Thymus (tissue), 11 donors: ENCODE data around the gene CSMD2. TPM values are rescaled to one million over a fixed set of nuclear protein-coding genes. Genes with fewer than 3 reads are reported as not detected.

Experiments
- DNase-seq, 9 donors: peaks; one replicate each; pipeline ENCODE4 v3.0.0-alpha.2; 2013; ENCODE audit warnings: low spot score in 9 of 9, low read depth in 6 of 9, missing footprints in 1 of 9
- H3K27ac ChIP-seq, 2 donors: one replicate each; pipeline ENCODE4 v1.5.1; 2013; ENCODE audit warnings: control low read depth in 1 of 2, low read depth in 1 of 2, low read length in 1 of 2, mild to moderate bottlenecking in 1 of 2, moderate library complexity in 1 of 2
- H3K27me3 ChIP-seq, 2 donors: one replicate each; pipeline ENCODE4 v1.5.1; 2013; ENCODE audit warnings: low read length in 1 of 2; ENCODE audit not compliant: control insufficient read depth in 2 of 2, insufficient read depth in 1 of 2
- H3K36me3 ChIP-seq, 2 donors: one replicate each; pipeline ENCODE4 v1.5.1; 2013; ENCODE audit warnings: low read length in 1 of 2, mild to moderate bottlenecking in 1 of 2, moderate library complexity in 1 of 2; ENCODE audit not compliant: control insufficient read depth in 2 of 2, insufficient read depth in 2 of 2
- H3K4me1 ChIP-seq, 2 donors: one replicate each; pipeline ENCODE4 v1.5.1; 2013; ENCODE audit warnings: low read length in 2 of 2; ENCODE audit not compliant: control insufficient read depth in 2 of 2, insufficient read depth in 2 of 2
- H3K4me3 ChIP-seq, 2 donors: one replicate each; pipeline ENCODE4 v1.5.1; 2013; ENCODE audit warnings: low read length in 2 of 2, control low read depth in 1 of 2, mild to moderate bottlenecking in 1 of 2
- H3K9me3 ChIP-seq, 2 donors: one replicate each; pipeline ENCODE4 v1.5.1; 2013; ENCODE audit warnings: low read length in 1 of 2, mild to moderate bottlenecking in 1 of 2; ENCODE audit not compliant: control insufficient read depth in 2 of 2, insufficient read depth in 1 of 2
- WGBS: extraction: QIAGEN DNeasy Blood & Tissue Kit; methylation state at CpG from one replicate; pipeline ENCODE4 v1.1.7; 2013; 5-methylcytosine and 5-hydroxymethylcytosine counted together
- polyA plus RNA-seq: library from polyadenylated mRNA; stranded (reverse); fragments of 200-250 nt; gene quantifications from one replicate; pipeline ENCODE4 v1.2.3, GENCODE V29; 2013
- total RNA-seq: library from RNA; stranded (reverse); fragments of 120-200 nt; gene quantifications from one replicate; pipeline ENCODE4 v1.2.4, GENCODE V29; 2013
- donor health status: healthy.

Gene CSMD2
- total and polyA plus RNA-seq, 2 donors: 0.14 TPM

DNA sequence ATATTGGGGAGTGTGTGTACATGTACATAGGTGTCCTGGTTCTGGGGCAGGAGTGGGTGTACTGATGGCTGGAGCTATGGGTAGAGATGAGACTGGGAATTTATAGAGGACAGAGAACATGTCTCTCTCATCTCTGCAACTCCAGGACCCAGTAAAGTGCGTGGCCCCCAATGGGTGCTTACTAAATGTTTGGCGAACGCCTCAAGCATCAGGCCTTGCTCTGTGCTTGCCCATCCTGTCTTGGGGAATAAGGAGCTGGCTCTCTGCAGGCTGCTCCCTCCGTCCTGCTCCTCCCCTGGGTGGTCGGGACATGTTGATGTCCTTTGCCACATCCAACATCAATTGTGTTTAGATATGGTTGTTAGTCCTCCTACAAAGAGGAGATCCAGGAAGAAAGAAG lies 530.9 kb downstream of the CSMD2 start:
- H3K4me1 ChIP-seq: no peaks in the 10 kb centered on the region
- H3K4me3 ChIP-seq: no peak overlapping the region
- no peaks in the 10 kb centered on the region for H3K36me3 ChIP-seq
- peaks cover 7 to 13% of the 10 kb centered on the region in 2 donors for H3K27me3 ChIP-seq
- no peak overlapping the region for H3K27ac ChIP-seq
- H3K9me3 ChIP-seq: no peaks in the 10 kb centered on the region
- WGBS: 95% methylated on average over 5 of the region's 5 CpGs
- DNase-seq: no peak

DNA sequence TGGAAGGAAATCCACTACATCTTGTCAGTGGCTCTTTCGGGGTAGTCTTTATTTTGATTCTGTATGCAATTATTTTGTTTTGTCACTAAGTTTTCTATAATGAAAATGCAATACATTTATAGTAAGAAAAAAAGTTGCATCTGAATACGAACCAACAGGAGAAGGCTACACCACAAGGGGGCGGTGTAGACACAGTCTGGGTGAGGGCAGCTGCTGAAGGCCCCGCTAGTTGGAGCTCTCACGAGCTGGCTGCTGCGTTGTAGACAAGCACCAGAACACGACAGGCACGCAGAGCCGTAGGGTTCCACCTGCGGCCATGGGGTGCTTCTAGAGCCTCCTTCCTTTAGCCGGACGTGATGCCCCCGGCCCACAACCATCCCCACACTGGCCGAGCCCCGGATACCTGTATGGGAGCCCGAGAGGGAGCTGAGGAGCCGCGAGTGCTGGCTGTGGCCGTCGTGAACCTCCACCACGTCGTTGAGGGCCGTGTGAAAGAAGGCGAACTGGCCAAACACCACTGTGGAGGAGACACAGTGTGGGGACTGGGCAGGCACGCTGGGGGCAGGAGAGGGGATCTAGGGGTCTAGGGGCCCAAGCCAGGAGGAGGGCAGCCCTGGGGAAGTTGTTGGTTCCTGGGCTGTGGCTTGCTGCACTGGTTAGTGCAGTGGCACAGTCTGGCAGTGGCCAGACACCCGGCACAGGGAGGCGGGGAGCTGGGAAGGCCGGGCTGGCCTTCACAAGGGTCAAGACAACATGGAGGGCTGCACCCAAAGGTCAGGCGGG lies 531.8 kb downstream of the CSMD2 start:
- no peaks in the 10 kb centered on the region for H3K4me1 ChIP-seq
- H3K27me3 ChIP-seq: peaks cover 7 to 13% of the 10 kb centered on the region in 2 donors
- H3K9me3 ChIP-seq: no peaks in the 10 kb centered on the region
- H3K36me3 ChIP-seq: no peaks in the 10 kb centered on the region
- no peak overlapping the region for H3K27ac ChIP-seq
- peak; percentile 46 to 90 (median 81) for DNase-seq
- 39% methylated on average over 29 of the region's 29 CpGs for WGBS
- no peak overlapping the region for H3K4me3 ChIP-seq

DNA sequence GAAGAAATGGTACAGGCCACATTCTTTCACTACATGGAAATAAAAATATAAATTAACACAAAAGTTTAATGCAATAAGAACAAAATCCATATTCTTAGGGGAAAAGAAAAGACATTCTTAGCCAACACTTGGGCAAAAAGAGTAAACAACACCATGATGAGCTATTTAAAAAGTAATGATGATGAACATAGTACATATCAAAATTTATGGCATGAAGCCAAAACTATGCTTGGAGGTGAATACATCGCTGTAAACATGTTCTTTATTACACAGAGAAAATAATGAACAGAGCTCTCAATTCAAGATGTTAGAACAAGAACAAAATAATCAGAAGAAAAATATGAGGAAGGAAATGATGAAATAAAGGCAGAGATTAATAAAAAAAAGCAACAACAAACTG lies 534.3 kb downstream of the CSMD2 start:
- DNase-seq: no peak
- Histone ChIP-seq H3K4me3 (no peak overlapping the region), H3K27ac (no peak overlapping the region), H3K27me3 (peaks cover 7 to 13% of the 10 kb centered on the region in 2 donors), H3K36me3 (no peaks in the 10 kb centered on the region), H3K9me3 (no peaks in the 10 kb centered on the region), H3K4me1 (peaks cover 5 to 6% of the 10 kb centered on the region in 2 donors)
- WGBS: 93% methylated on average over 1 of the region's 1 CpG

DNA sequence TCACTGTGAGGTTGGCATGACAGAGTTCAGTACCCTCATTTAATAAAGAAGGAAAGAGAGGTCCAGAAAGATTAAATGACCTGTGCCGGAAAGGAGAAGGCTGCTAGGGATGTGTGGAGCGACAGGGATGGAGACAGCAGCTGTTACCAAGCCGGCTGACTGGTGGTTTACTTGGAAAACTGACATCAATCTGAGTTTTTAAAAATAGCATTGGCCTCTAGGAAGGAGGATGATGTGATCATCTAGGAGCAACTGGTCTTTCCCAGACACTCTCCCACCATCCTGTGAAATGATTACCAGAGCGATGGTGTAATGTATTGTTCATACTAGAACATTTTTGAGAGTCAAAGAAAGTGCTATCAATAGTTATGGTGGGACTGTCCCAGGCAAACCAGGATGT lies 538.2 kb downstream of the CSMD2 start:
- no peaks in the 10 kb centered on the region for H3K9me3 ChIP-seq
- H3K4me1 ChIP-seq: peaks cover 5 to 6% of the 10 kb centered on the region in 2 donors
- no peak overlapping the region for H3K27ac ChIP-seq
- no peaks in the 10 kb centered on the region for H3K36me3 ChIP-seq
- WGBS: 94% methylated on average over 4 of the region's 4 CpGs
- no peak for DNase-seq
- no peak overlapping the region for H3K4me3 ChIP-seq
- H3K27me3 ChIP-seq: no peaks in the 10 kb centered on the region

DNA sequence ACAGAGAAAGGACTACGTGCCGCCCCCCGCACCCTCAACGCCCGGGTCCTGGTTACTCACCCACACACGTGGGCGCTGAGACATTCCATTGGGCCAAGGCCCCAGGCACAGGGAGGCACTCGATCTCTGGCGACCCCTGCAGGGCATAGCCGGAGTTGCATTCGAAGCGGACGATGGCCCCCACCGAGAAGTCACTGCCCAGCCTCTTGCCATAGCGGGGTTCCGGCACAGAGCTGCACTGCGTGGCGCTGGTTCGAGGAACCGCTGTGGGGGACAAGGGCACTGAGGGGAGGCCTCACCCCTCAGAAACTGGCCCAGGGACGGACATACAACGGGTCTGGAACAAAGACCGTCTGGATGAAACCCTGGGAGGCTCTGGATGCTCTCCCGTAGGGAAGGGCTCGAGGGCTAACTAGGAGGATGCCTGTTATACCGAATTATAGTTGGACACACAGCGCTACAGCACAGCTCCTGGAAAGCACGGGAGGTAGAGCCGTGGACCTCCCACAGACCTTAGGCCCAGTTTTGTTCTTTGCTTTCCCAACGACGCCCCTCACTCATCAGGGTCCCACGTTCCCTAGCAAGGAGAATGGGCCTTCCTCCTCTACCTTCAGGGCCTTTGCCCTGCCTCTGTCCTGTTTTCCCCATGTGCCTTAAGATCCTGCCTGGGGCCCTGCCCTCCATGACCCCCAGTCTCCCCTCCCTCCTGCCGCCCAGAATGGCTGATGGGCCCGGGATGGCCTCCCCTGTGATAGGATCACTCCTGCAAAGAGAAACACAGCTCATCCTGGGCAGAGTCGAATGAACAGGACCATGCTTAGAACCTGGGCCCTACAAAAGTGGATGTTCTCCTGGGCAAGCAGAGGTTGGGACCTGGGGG lies 539.8 kb downstream of the CSMD2 start:
- no peaks in the 10 kb centered on the region for H3K9me3 ChIP-seq
- H3K4me1 ChIP-seq: peaks cover 5 to 6% of the 10 kb centered on the region in 2 donors
- H3K27ac ChIP-seq: no peak overlapping the region
- no peak overlapping the region for H3K4me3 ChIP-seq
- H3K27me3 ChIP-seq: no peaks in the 10 kb centered on the region
- H3K36me3 ChIP-seq: no peaks in the 10 kb centered on the region
- WGBS: 96% methylated on average over 35 of the region's 35 CpGs
- no peak for DNase-seq

DNA sequence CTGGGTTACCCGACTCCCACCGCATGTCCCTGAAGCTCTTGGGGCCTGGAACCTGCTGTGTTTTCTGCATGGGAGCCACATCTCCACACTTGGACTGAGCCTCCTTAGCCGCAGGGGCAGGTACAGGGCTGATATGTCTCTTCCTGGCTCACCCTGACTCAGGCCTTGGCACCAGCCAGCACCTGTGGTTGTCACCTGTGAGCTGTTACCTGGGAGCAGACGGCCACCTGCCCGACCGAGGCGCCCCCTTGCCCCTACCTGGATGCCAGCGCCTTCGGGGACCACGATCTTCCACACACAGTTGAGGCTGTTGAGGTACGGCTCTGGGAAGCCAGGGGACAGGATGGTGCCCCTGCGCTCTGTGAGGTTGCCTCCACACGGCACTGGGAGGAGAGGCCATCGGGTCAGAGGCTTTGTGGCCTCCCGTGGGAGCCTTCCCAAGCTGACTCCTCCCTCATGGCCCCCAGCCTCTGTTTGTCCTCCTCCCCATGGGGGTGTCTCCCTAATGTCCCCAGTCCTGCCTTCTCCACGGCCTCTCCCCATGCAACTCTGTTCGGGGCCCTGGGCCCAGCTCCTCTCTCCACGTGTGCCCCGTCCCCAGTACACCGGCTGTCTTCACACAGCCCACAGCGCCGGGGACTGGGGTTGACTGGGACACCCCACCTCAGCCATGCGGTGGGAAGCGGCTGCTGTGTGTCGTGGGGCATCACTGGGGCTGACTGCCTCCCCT lies 540.6 kb downstream of the CSMD2 start:
- WGBS: 97% methylated on average over 25 of the region's 25 CpGs
- H3K27ac ChIP-seq: no peak overlapping the region
- peaks cover 5 to 6% of the 10 kb centered on the region in 2 donors for H3K4me1 ChIP-seq
- no peak overlapping the region for H3K4me3 ChIP-seq
- H3K27me3 ChIP-seq: no peaks in the 10 kb centered on the region
- H3K36me3 ChIP-seq: no peaks in the 10 kb centered on the region
- DNase-seq: no peak
- no peaks in the 10 kb centered on the region for H3K9me3 ChIP-seq

DNA sequence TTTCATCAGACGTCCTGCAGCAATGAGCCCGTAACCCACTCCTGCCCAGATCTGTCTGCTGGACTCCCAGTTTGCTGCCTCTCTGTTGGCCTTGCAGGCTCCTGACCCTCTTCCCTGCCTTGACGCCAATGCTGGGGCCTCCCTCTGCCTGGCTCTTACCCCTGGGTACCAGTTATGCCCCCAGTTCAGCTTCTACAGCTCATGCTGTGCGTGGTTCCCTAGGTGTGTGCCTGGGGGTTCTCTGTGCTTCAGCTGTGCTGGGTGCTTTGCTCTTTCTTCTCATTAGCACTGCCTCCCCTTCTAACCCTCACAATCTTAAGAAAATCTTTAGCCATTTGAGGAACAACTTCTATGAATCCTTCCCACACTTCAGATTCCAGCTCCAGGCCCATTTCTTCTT lies 541.2 kb downstream of the CSMD2 start:
- Histone ChIP-seq H3K27ac (no peak overlapping the region), H3K36me3 (no peaks in the 10 kb centered on the region), H3K4me1 (peaks cover 5 to 6% of the 10 kb centered on the region in 2 donors), H3K9me3 (no peaks in the 10 kb centered on the region), H3K27me3 (no peaks in the 10 kb centered on the region), H3K4me3 (no peak overlapping the region)
- no peak for DNase-seq
- 94% methylated on average over 4 of the region's 4 CpGs for WGBS

DNA sequence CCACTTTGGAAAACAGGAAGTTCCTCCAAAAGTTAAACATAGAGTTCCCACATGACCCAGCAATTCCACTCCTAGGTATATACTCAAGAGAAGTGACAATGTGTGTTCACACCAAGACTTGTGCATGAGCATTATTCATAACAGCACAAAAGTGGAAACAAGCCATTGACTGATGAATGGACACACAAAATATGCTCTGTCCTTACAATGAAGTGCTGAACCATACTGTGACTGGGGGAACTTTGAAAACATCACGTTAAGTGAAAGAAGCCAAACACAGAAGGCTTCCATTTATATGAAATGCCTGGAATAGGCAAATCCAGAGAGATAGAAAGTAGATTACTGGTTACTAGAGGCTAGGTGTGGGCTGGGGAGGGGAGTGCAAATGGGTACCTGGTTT lies 542.3 kb downstream of the CSMD2 start:
- DNase-seq: no peak
- H3K4me3 ChIP-seq: no peak overlapping the region
- H3K4me1 ChIP-seq: peaks cover 3 to 6% of the 10 kb centered on the region in 2 donors
- H3K27ac ChIP-seq: no peak overlapping the region
- H3K36me3 ChIP-seq: no peaks in the 10 kb centered on the region
- H3K27me3 ChIP-seq: no peaks in the 10 kb centered on the region
- WGBS: 97% methylated on average over 1 of the region's 1 CpG
- no peaks in the 10 kb centered on the region for H3K9me3 ChIP-seq

DNA sequence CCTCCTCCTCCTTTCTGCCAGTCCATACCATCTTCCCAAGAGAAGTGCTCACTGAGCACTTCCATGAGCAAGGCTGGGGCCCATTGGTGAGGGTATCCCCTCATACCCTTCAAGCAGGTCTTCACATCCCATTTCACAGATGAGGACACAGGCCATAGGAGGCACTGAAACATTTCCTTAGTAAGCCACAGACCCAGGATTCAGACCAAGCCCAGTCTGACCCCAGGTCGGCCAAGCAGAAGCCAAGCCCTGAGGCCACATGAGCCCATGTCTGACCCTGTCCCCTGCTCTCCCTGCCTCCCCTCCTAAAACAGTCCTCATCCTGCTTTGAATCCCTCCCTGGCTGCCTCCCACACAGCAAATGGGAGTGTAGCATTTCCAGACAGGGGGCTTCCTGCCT lies 546.4 kb downstream of the CSMD2 start:
- no peaks in the 10 kb centered on the region for H3K36me3 ChIP-seq
- H3K27me3 ChIP-seq: no peaks in the 10 kb centered on the region
- no peak for DNase-seq
- H3K4me3 ChIP-seq: no peak overlapping the region
- no peaks in the 10 kb centered on the region for H3K9me3 ChIP-seq
- no peak overlapping the region for H3K27ac ChIP-seq
- WGBS: 97% methylated on average over 1 of the region's 1 CpG
- no peaks in the 10 kb centered on the region for H3K4me1 ChIP-seq
